ENCODE measurements around the gene TBC1D14. TPM values are rescaled to one million over a fixed set of nuclear protein-coding genes. Genes with fewer than 3 reads are reported as not detected.

Gene TBC1D14
- total RNA-seq, 1 experiment from 2014 or later: 35.2 TPM

- no peaks in the 10 kb centered on the region for H3K27me3 ChIP-seq (ENCODE audit: low read length)
Observed at GRCh38 chr4:7068279-7068842, 158.7 kb downstream of the TBC1D14 start.

GRCh38 chr4:7068883-7069282 lies 159.3 kb downstream of the TBC1D14 start:
- Histone ChIP-seq H2AFZ (ENCODE audit: low read length) (peak overlapping the region; percentile 94), H3K27ac (ENCODE audit: low read length) (no peak overlapping the region)

More at GRCh38 chr4:7068279-7068842, 158.7 kb downstream of the TBC1D14 start:
- H3K9ac ChIP-seq (ENCODE audit: low read length): peak overlapping the region; percentile 86
- peak overlapping the region; percentile 98 for H3K4me2 ChIP-seq (ENCODE audit: low read depth, low read length, poor library complexity, severe bottlenecking)
- peak overlapping the region; percentile 94 for H2AFZ ChIP-seq (ENCODE audit: low read length)
- H3K4me1 ChIP-seq (ENCODE audit: low read length): peaks cover 25% of the 10 kb centered on the region
- peaks cover 14% of the 10 kb centered on the region; the same call in 1 of the 2 replicates for H3K36me3 ChIP-seq (ENCODE audit: insufficient read depth, low read length)
- H3K9me2 ChIP-seq (replicated peaks; ENCODE audit: insufficient read depth, low read length): no peaks in the 10 kb centered on the region
- H3K9me3 ChIP-seq (ENCODE audit: low read length): no peaks in the 10 kb centered on the region
- peak overlapping the region; percentile 39; the same call in 1 of the 2 replicates for H3K27ac ChIP-seq (ENCODE audit: low read length)
- peak overlapping the region; percentile 84 for H3K4me3 ChIP-seq (ENCODE audit: low read length)
- peaks cover 28% of the 10 kb centered on the region for H4K20me1 ChIP-seq (ENCODE audit: insufficient read depth, low read depth, low read length)
- peaks cover 43% of the 10 kb centered on the region for H3K79me2 ChIP-seq (ENCODE audit: low read length)
- no peak for DNase-seq

GRCh38 chr4:7070729-7071511 lies 161.3 kb downstream of the TBC1D14 start:
- H3K9me2 ChIP-seq (replicated peaks; ENCODE audit: insufficient read depth, low read length): no peaks in the 10 kb centered on the region
- no peaks in the 10 kb centered on the region for H3K9me3 ChIP-seq (ENCODE audit: low read length)

More at GRCh38 chr4:7068883-7069282, 159.3 kb downstream of the TBC1D14 start:
- Histone ChIP-seq H3K4me1 (ENCODE audit: low read length) (peaks cover 25% of the 10 kb centered on the region), H3K36me3 (ENCODE audit: insufficient read depth, low read length) (peaks cover 9% of the 10 kb centered on the region; the same call in 1 of the 2 replicates), H3K9me2 (replicated peaks; ENCODE audit: insufficient read depth, low read length) (no peaks in the 10 kb centered on the region), H3K4me3 (ENCODE audit: low read length) (peak overlapping the region; percentile 84), H3K9me3 (ENCODE audit: low read length) (no peaks in the 10 kb centered on the region), H4K20me1 (ENCODE audit: insufficient read depth, low read depth, low read length) (peaks cover 24% of the 10 kb centered on the region), H3K27me3 (ENCODE audit: low read length) (no peaks in the 10 kb centered on the region), H3K4me2 (ENCODE audit: low read depth, low read length, poor library complexity, severe bottlenecking) (peak overlapping the region; percentile 98), H3K79me2 (ENCODE audit: low read length) (peaks cover 38% of the 10 kb centered on the region), H3K9ac (ENCODE audit: low read length) (peak overlapping the region; percentile 86)
- DNase-seq: peak; percentile 53

GRCh38 chr4:7073059-7073458 lies 163.4 kb downstream of the TBC1D14 start:
- Histone ChIP-seq H3K4me1 (ENCODE audit: low read length) (peaks cover 11% of the 10 kb centered on the region), H3K9ac (ENCODE audit: low read length) (no peak overlapping the region), H3K27me3 (ENCODE audit: low read length) (no peaks in the 10 kb centered on the region), H4K20me1 (ENCODE audit: insufficient read depth, low read depth, low read length) (no peaks in the 10 kb centered on the region), H3K27ac (ENCODE audit: low read length) (no peak overlapping the region), H3K79me2 (ENCODE audit: low read length) (no peaks in the 10 kb centered on the region), H3K9me3 (ENCODE audit: low read length) (no peaks in the 10 kb centered on the region), H3K36me3 (ENCODE audit: insufficient read depth, low read length) (no peaks in the 10 kb centered on the region), H3K4me3 (ENCODE audit: low read length) (no peak overlapping the region), H3K9me2 (replicated peaks; ENCODE audit: insufficient read depth, low read length) (no peaks in the 10 kb centered on the region), H3K4me2 (ENCODE audit: low read depth, low read length, poor library complexity, severe bottlenecking) (no peak overlapping the region), H2AFZ (ENCODE audit: low read length) (no peak overlapping the region)
- no peak for DNase-seq

More at GRCh38 chr4:7070729-7071511, 161.3 kb downstream of the TBC1D14 start:
- H3K4me1 ChIP-seq (ENCODE audit: low read length): peaks cover 22% of the 10 kb centered on the region
- peaks cover 19% of the 10 kb centered on the region for H3K79me2 ChIP-seq (ENCODE audit: low read length)
- H2AFZ ChIP-seq (ENCODE audit: low read length): no peak overlapping the region
- H3K27me3 ChIP-seq (ENCODE audit: low read length): no peaks in the 10 kb centered on the region
- H3K36me3 ChIP-seq (ENCODE audit: insufficient read depth, low read length): no peaks in the 10 kb centered on the region
- no peak overlapping the region for H3K27ac ChIP-seq (ENCODE audit: low read length)
- H3K4me2 ChIP-seq (ENCODE audit: low read depth, low read length, poor library complexity, severe bottlenecking): peak overlapping the region; percentile 56
- H3K9ac ChIP-seq (ENCODE audit: low read length): 0 out of 2 replicates have a peak overlapping the region, but pooled peaks have one; percentile 44
- peak; percentile 94 for DNase-seq
- no peak overlapping the region for H3K4me3 ChIP-seq (ENCODE audit: low read length)
- peaks cover 11% of the 10 kb centered on the region for H4K20me1 ChIP-seq (ENCODE audit: insufficient read depth, low read depth, low read length)

DNA sequence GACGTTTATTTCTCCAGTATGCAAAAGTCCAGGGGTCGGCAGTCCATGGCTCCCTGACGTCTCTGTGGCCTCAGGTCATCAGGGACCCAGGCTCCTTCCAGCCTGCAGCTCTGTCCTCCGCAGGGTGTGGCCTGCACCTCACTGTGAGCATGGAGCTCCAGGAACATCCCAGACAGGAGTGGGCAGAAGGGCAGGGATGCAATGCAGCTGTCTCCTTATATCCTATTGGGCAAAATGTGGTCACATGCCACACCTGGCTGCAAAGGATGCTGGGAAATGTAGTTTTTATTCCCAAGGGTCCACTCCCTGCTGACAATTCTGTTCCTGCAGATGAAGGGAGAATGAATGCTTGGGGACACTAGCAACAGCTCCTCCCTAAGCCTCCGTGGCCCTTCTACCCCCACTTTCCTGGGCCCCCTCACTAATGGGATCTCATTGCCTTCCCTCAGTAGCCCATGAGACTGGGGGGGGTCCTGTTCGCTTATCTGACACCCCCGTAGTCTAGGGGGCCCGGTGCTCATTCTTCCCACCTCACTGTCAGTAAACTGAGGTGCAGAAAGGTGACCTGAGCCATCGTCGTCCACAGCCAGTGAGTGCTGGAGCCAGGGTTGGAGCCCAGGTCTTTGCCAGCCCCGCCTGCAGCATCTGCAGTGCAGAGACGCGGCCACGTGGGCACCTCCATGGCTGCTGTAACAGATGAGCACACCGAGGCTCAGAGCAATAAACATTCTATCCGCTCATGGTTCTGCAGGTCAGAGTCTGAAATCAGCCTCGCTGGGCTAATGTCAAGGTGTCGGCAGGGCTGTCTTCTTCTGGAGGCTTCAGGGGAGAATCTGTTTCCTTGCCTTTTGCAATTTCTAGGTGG lies 164.1 kb downstream of the TBC1D14 start:
- no peaks in the 10 kb centered on the region for H3K9me2 ChIP-seq (replicated peaks; ENCODE audit: insufficient read depth, low read length)
- H3K36me3 ChIP-seq (ENCODE audit: insufficient read depth, low read length): no peaks in the 10 kb centered on the region
- H3K4me2 ChIP-seq (ENCODE audit: low read depth, low read length, poor library complexity, severe bottlenecking): no peak overlapping the region
- H3K9ac ChIP-seq (ENCODE audit: low read length): no peak overlapping the region
- peak; percentile 83 for DNase-seq
- peaks cover 9% of the 10 kb centered on the region for H3K4me1 ChIP-seq (ENCODE audit: low read length)
- H3K79me2 ChIP-seq (ENCODE audit: low read length): no peaks in the 10 kb centered on the region
- no peaks in the 10 kb centered on the region for H3K27me3 ChIP-seq (ENCODE audit: low read length)
- H3K4me3 ChIP-seq (ENCODE audit: low read length): no peak overlapping the region
- no peaks in the 10 kb centered on the region for H3K9me3 ChIP-seq (ENCODE audit: low read length)
- no peak overlapping the region for H2AFZ ChIP-seq (ENCODE audit: low read length)
- no peak overlapping the region for H3K27ac ChIP-seq (ENCODE audit: low read length)
- H4K20me1 ChIP-seq (ENCODE audit: insufficient read depth, low read depth, low read length): no peaks in the 10 kb centered on the region

GRCh38 chr4:7074426-7074825 lies 164.8 kb downstream of the TBC1D14 start:
- no peak for DNase-seq
- Histone ChIP-seq H3K9ac (ENCODE audit: low read length) (no peak overlapping the region), H3K27ac (ENCODE audit: low read length) (no peak overlapping the region), H3K4me3 (ENCODE audit: low read length) (no peak overlapping the region), H2AFZ (ENCODE audit: low read length) (no peak overlapping the region), H3K9me3 (ENCODE audit: low read length) (no peaks in the 10 kb centered on the region), H3K4me1 (ENCODE audit: low read length) (peaks cover 4% of the 10 kb centered on the region), H3K4me2 (ENCODE audit: low read depth, low read length, poor library complexity, severe bottlenecking) (no peak overlapping the region), H3K79me2 (ENCODE audit: low read length) (no peaks in the 10 kb centered on the region), H3K36me3 (ENCODE audit: insufficient read depth, low read length) (no peaks in the 10 kb centered on the region), H3K27me3 (ENCODE audit: low read length) (no peaks in the 10 kb centered on the region), H3K9me2 (replicated peaks; ENCODE audit: insufficient read depth, low read length) (no peaks in the 10 kb centered on the region), H4K20me1 (ENCODE audit: insufficient read depth, low read depth, low read length) (no peaks in the 10 kb centered on the region)

DNA sequence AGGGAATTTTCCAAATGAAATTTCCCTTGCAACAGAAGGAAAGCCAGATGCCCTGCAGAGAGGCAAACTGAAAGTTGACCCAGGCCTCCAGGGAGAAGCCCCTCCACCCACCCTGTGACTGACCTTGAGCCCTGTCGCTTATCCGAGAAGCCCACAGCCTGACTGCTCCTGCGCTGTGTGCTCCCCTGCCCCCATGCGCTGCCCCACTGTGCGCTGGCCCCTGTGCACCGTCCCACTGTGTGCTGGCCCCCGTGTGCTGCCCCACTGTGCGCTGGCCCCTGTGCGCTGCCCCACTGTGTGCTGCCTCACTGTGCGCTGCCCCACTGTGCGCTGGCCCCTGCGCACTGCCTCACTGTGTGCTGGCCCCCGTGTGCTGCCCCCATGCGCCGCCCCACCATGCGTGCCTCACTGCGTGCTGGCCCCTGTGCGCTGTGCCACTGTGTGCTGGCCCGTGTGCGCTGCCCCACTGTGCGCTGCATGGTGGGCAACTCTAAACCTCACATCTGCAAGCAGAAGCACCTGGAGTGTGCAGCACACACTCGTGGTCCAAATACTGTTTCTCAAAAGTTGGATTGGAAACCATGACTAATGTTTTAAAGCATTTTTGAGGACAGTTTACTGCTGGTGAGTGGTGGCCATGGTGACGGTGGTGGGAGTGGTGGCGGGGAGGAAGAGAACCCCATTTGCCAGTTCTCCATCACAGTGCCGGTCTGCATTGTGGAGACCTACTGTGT lies 166.5 kb downstream of the TBC1D14 start:
- Histone ChIP-seq H3K36me3 (ENCODE audit: insufficient read depth, low read length) (no peaks in the 10 kb centered on the region), H2AFZ (ENCODE audit: low read length) (no peak overlapping the region), H3K9ac (ENCODE audit: low read length) (no peak overlapping the region)

More for the DNA sequence above, 166.5 kb downstream of the TBC1D14 start:
- no peaks in the 10 kb centered on the region for H3K9me2 ChIP-seq (replicated peaks; ENCODE audit: insufficient read depth, low read length)
- H4K20me1 ChIP-seq (ENCODE audit: insufficient read depth, low read depth, low read length): no peaks in the 10 kb centered on the region
- H3K27ac ChIP-seq (ENCODE audit: low read length): no peak overlapping the region
- no peaks in the 10 kb centered on the region; the same call in 1 of the 2 replicates for H3K4me1 ChIP-seq (ENCODE audit: low read length)
- no peaks in the 10 kb centered on the region for H3K27me3 ChIP-seq (ENCODE audit: low read length)
- no peaks in the 10 kb centered on the region for H3K9me3 ChIP-seq (ENCODE audit: low read length)
- H3K4me2 ChIP-seq (ENCODE audit: low read depth, low read length, poor library complexity, severe bottlenecking): no peak overlapping the region
- DNase-seq: no peak
- no peak overlapping the region for H3K4me3 ChIP-seq (ENCODE audit: low read length)
- no peaks in the 10 kb centered on the region for H3K79me2 ChIP-seq (ENCODE audit: low read length)

All from Karpas-422 (cell line).